NCI-H526 (cell line): ENCODE measurements around the gene LGALSL.

Experiments used
- DNase-seq, 2 experiments: peaks; one replicate each; lab custom pipeline; 2025; lab: John Stamatoyannopoulos, UW

The LGALSL gene

DNA sequence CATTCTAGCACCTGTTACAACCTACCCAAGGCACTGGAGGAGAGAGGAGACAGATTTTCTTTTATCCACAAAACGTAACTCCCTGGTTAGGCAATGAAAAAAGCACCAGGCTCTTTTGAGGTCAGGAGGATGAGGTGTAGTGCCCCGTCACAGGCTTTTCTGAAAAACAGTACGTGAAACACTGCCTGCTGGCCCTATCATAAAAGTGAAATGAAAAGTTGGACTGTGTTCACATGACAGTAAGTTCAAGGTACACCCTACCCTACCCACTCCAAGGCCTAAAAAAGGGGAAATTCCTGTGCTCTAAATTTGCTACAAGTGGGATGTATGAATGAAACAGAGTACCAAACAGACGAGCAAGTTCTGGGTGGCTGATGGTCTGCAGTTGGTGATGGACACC is 17.6 kb downstream of the LGALSL start:
- DNase-seq = no peak

DNA sequence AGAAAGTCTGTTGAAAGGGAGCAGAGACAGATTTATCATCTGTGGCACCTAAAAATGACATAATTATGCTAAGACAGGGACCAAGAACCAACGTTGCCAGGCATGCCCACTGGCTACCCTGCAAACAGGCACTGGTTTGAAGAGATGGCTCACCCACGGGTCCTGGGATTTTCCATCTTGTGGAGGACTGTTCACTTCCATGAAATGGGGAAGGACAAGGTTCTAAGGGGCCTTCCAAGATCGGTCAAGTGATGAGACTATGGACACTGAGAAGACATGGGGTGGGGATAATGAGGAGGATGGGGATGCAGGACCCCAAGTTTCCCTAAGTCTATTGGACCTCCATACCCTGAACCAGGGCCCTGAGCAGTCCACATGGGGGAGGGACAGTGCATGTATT is 18.9 kb downstream of the LGALSL start:
- DNase-seq = no peak

DNA sequence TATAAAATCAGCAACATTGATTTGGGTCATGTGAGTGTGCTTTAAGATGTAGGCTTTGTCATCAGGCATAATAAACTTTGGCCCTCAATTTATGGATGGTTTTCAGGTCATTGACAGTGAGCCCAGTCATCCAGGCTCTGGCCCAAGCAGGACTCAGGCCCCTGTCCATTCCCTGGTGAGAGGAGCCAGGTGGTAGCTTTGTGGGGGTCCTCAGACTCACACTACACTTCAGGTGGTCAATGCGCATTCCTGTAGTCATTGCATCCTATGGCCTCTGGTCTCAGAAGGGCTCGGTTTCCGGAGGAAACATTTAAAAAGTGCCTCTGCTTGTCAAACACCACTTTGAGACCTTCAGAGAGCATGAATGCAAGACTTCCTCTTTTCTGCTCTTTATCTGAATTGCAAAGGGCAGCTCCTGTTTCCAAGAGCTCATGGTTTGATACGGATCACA is 20.2 kb downstream of the LGALSL start:
- DNase-seq = no peak

DNA sequence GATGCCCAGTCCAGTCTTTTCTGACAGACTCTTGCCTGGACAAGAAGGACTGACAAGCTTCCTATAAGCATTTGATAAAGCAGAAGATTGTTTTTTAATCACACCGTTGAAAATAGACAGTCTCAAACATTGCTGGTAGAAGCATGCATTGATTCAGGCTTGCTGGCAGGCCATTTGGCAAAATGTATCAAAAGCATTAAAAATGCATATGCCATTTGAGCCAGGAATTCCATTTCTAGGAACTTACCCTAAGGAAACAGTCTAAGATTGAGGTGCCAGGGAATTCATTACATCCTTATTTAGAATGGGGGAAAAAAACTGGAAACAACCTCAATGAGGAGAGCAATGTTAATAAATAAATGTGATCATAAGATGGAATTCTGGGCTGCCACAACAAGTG is 20.7 kb downstream of the LGALSL start:
- no peak for DNase-seq

DNA sequence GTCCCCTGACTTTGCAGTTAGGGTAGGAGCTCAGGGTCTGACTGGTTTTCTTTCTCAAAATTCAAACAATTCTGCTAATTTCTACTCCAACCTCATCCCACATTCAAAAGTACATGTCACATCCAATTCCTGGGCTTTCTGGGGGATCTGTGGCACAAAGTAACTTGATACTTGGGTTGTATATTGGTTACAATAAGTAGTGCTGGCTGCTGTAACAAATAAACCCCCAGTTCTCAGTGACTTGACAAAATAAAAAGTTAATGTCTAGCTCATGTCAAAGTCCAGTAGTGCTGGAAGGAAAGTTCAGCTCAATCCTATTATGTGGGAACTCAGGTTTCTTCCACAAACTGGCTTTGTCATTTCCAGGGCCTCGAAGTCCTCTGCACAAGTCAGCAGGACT is 23.1 kb downstream of the LGALSL start:
- DNase-seq = no peak

DNA sequence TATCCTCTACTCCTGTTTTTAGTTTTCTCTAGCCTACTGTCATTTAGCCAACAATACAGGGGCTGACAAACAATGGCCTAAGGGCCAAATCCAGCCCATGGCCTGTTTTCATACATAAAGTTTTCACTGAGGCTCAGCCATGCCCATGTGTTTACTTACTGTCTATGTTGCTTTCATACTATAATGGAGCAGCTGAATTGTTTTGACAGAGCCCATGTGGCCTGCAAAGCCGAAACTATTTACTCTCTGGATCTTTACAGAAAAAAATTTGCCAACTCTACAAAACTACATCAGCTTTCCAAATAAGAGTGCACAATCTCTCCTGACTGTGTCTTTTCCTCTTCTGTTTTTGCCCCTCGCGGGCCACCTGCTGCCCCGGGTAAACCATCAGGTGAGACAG is 24.0 kb downstream of the LGALSL start:
- DNase-seq = no peak

DNA sequence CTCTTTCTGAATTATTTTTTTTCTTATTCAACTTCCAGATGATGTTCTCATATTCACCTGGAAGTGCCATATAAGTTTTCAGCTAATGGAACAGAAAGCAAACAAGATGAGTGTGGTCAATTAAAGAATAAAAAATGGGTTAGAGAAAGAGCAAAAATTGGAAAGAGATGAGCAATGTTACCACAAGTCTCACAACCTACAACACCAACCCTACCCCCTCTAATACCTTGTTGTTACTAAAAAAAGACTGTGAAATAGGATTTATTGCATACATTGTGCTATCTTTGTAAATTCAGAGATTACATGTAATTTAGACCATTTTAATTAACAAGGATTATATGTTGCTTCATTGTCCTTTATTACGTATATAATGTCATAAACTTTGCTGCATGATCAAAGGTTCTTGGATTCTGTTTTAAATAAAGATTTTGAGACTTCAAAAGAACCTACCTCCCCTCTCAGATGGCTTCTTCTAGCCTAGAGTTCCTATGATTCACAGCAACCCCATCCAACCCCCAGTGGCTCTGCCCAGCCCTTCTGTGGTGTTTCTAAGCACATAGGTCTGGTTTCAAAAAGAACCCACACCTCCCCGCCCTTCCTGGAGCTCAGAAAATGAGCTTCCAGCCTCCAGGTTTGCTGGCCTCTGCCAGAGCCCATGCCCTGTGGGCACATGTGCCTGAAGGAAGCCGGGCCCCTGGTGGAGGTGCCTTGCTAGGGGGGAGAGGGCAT is 24.7 kb downstream of the LGALSL start:
- DNase-seq = no peak

DNA sequence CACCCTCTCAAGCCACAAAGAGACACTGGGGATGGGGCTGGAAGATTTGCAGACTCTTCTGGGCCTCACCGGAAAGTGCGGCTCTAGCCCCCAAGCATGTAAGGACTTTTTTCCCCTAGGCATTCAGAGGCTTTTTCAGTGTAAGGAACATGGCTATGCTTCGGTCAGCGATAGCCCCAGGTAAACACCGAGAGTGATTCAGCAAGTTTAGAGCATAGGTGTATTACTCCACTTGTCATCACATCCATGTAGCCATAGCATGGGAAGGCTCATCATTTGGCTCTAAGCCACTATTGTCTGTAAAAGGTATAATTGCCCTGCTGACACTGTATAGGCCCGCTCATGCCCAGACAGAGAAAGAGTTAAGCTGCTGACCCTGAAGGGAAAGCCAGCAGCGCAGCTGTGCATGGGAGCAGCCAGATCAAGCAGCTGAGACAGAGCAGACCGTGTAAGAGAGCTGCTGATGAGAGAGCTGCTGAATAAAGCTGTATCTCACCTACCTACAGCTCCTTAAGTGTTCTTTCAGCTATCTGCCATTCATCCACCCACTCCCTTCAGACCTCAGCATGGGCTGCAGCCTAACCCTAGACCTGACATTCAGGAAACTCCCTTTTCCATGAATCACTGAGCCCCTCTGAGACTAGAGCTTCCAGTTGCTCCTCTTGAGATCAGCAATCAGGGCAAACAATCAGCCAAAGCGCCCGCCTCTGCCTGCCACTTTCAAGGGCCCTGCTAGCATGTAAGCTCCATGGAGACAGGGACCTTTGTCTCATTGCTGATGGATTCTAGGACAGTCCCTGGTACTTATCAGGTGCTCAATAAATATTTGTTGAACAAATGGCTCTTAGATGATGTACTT is 25.5 kb downstream of the LGALSL start:
- DNase-seq = no peak

DNA sequence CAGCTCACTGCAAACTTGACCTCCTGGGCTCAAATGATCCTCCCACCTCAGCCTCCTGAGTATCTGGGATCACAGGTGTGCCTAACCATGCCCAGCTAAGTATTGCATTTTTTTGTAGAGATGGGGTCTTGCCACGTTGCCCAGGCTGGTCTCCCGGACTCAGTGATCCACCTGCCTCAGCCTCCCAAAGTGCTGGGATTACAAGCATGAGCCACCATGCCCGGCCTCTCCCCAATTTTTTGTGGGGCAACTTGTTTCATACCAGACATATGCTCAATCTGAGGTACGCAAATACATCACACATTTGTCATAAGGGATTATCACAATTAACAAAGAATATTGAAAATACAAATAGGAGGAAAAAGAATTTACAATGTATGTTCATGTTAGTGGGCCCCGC is 27.7 kb downstream of the LGALSL start:
- DNase-seq = no peak

DNA sequence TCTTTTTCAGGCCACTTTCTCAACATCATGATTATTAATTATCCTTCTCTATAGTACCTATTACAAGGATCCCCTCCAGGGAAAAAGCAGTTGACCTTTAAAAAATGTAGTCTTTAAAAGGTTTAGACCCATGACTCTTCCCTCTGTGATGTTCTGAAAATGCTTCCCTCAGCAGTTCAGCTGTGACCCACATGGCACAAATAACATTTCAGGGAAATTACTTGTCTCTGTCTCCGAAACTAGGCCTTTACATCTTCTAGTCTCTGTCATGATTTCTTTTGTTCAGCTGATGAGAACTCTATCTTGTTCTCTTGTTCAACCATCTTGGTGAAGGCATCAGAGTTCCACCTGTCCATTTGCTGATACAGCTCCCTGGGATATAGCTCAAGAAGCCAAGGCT is 28.3 kb downstream of the LGALSL start:
- no peak for DNase-seq

DNA sequence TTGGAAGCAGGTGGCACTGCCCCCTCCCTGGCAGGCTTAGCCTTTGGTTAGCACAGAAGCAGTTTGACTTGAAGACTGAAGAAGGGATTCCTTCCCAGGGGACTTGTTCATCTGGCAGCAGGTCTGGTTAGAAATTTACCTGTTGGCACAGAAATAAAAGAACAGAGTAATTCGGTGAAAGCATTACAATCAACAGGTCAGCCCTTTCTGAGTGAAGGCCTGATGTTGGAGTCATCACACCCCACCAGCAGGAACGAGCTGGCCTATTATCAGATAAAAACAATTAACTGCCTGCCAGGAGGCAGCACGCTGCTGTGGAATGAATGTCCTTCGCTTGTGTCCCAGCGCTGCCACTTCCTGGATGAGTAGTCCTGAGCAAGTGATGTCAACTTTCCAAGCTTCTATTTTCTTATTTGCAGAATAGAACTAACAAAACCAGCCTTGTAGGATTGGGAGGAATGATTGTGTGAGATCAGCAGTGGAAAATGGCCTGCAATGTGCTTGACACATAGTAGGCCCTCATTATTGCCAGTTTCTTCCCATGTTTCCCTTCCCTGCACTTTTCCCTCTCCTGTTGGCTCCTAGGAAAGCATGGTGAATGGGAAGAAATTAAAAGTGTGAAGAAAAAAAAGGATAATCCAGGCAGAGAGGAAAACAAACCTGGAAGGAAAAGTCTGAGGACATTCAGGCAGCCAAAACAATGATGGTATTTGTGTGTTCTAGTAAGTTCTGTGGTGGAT is 29.0 kb downstream of the LGALSL start:
- no peak for DNase-seq

DNA sequence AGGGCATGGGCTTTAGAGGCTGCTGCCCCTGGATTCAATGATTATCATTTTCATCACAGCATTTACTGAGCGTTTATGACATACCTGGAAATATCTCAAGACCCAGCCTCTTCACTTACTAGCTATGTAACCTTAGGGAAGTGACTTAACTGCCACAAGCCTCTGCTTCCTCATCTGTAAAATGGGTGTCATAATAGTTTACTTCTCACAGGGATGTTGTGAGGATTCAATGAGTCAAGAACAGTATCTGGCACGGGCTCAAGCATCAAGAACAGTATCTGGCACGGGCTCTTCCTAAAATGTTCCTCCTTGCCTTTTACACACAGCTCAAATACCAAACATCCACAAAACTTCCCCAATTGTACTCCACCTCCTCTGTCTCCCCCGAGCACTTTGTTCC is 31.4 kb downstream of the LGALSL start:
- no peak for DNase-seq

DNA sequence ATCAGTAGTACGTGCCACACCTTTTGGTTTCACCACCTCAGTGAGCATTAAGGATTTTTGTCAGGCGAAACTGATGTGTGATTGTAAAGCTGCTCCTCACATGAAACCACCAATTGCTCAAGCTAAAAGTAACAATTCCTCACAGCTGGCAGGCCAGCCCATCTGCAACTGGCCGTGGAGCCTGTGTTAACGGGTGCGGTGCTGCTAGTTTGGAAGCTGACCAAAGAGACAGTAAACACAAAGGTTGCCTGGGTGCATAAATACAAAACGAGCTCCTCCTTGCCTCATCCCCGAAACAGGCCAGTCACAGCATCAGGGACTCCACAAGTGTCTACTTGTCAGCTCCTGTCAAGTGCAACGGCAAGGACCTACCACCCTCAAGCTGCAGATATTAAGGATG is 32.0 kb downstream of the LGALSL start:
- no peak for DNase-seq

DNA sequence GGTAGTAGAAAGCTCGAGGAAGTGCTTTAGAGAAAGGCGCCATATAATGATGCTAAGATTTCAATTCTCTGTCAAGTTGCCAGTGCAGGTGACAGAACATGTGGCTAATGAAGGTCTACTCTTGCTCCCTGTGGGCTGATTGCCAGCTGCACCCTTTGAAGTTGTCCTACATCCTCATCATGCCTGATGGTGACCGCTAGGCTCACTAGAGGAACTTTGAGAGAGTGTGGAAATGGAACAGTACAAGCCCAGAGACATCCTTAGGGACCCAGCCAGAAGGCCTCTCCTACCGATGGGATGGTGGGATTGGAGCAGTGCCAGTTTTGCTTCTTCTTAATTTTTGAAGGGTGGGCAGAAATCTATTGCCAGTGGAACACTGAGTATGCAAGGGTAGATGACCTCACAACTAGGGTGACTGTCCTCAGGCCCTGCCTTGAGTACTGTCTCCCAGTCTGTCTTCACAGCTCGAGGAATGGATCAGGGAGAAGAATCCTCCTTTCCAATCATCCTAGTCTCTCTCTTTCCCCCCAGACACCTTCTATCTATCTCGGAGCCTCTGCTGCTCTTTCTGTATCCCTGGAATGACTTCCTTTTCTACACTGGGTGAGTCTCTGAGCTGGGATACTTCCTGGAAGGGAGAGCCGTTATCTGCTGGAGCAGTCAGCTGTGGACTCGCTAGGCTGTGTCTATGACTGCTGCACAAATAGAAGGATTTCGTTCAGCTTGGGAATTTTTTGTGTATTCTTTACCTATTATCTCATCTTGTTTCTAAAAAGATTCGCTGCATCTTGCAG is 33.5 kb downstream of the LGALSL start:
- DNase-seq = no peak

DNA sequence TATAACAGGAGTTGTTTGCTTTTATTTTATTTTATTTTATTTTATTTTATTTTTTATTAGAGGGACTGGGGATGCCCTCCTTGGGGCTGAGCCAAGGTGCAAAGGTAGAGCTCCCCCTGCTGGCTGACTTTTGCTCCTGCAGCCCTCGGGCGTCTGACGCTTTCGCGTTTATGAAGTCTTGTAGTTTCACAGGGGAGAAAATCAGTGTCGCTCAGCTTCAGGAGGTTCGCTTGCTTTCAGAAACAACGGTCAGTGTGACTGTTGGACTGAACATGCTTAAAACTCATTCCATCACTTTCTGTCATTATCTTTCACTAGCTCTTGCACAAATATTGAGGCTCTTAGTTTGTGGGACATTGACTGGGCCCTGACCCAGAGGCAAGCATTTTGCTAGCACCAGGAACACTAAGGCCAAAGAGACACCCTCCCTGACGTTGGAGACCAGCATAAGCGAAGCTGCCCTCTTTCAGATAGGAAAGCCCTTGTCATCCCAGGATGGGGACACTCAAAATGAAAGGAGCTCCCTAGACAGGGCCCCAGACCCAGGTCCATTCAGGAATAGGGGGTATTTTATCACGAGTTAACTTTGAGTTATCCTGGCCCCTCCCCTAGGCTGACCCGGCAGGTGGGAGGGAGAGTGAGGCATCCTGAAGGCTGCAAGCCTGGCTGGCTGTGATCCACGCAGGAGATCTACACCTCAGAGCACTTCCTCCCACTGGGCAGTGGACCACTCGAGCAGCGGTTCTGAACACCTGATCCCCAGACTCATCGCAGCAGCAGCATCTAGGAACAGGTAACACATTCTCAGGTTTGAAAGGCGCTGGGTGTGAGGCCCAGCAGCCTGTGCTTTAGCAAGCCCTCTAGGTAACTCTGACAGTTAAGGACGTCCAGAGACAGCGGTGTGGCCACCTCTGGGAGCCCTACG is 34.4 kb downstream of the LGALSL start:
- peak in 1 of 2 experiments; percentile 77 for DNase-seq

DNA sequence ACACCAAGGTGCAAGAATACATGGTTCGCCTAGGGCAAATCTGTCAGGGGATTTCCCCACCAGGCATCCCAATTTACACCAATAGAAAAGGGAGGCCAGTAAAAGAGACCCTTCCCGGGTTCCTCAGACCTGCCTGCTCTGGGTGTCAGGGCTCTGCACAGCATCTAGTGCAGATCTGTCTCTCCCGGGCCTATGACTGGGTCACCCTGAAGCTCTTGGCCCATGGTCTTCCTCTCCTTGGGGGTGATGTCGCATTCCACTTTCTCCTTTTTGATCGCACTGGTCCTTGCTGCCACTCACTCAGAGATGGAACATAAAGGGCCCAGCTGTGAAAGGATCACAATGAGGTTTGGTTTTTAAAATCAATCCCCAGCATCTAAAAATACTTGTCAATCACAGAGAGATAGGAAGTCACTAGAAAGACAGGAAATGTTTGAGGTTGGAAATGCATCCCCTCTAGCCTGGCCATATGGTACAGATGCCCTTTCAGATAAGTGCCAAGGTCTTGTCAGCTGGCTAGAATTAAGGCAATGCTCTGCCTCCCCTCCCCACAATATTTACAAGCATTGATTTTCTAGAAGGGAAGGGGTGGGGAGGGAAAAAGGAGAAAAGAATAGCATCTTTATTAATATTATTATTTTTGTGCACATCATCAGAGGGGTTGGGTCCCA is 35.3 kb downstream of the LGALSL start:
- DNase-seq = no peak

DNA sequence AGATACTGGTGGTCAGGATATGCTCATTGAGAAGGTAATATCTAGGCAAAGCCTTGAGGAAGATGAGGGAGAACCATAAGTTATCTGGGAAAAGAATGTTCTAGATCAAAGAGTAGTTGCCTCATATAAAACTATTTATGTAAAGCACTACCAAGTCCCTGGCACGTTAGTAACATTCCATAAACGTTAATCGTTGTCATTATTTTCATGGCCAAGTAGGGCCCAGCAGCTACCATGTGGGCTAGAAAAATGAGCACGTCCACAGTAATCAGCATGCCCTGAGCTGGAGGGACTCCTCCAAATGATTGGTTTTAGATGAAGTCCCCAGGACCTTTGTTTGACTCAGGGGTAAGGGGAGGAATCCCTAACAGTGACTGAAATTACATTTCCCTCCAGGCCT is 37.5 kb downstream of the LGALSL start:
- DNase-seq = no peak

DNA sequence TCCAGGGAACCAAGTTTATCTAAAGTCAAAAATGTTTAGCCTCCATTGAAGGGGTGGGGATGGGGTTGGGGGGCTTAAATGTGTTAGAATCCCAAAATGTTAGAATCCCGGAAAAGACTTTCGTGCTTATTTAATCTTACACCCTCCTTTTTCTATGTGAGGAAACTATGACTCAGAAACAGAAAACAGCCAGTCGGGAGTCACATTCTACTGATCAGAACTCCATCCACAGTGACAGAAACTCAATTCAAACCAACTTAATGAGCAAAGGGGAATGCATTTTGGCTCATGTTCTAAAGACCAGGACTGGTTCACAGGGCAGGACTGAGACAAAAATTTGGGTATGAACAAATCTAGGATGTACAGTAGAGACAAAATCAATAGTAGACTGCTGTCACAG is 38.3 kb downstream of the LGALSL start:
- DNase-seq = no peak

DNA sequence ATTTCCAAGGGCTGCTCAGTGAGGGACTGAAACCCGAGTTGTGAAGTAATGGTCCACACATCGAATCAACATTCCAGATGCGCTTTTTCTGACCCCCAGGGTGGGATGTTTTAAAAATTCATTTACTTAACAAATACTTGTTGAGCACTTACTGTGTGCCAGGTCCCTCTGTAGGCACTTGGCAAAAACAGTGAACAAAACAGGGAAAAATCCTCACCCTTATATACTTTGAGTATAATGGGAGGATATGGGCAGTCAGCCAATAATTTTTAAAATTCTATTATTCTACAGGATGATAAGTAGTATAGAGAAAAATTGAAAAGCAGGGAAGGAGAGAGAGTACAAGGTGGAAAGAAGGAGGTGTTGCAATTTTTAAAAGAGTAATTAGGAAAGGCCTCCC is 38.9 kb downstream of the LGALSL start:
- no peak for DNase-seq

DNA sequence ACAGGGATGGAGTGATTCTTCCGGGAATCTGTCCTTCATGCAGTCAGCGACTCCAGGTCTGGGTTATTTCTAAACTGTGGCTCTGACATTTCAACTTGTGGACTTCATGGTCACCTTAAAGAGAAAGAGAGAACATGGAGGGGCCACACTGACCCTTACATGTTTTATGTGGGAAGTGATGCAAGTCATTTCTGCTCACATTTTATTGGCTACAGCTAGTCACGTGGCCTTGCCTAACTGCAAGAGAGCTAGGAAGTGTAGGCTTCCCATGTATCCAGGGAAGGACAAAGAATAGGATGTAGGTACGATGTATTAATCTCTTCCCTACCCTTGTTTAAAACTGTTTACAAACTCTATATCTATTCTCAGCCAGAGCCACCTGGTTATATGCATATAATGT is 39.8 kb downstream of the LGALSL start:
- DNase-seq = no peak
